ENCODE results near the gene SLC4A4. TPM values are rescaled to one million over a fixed set of nuclear protein-coding genes. Genes with fewer than 3 reads are reported as not detected.

The SLC4A4 gene
- total RNA-seq, 1 experiment from 2014 or later = 0.92 TPM

GRCh38 chr4:71429106-71429505, 90.3 kb downstream of the SLC4A4 start:
- Histone ChIP-seq H2BK15ac (ENCODE audit: low read depth, low read length) (no peak overlapping the region), H4K8ac (replicated peaks; ENCODE audit: insufficient read length, low read depth, low read length) (no peak overlapping the region), H4K20me1 (ENCODE audit: control insufficient read depth, insufficient read depth, insufficient read length) (no peaks in the 10 kb centered on the region), H3K79me2 (ENCODE audit: insufficient read depth, low read length) (no peaks in the 10 kb centered on the region), H4K5ac (ENCODE audit: insufficient read length, low read depth, low read length) (no peak overlapping the region), H3K56ac (ENCODE audit: insufficient read length, low read depth, low read length) (no peak overlapping the region), H3K9me3 (ENCODE audit: control insufficient read depth, low read depth, low read length) (no peaks in the 10 kb centered on the region), H3K27me3 (ENCODE audit: insufficient read depth, low read length) (no peaks in the 10 kb centered on the region), H3K18ac (ENCODE audit: insufficient read length, low read depth, low read length) (no peak overlapping the region), H3K23ac (ENCODE audit: insufficient read length, low read depth, low read length) (no peak overlapping the region), H3K4me1 (ENCODE audit: insufficient read depth, low read length) (no peaks in the 10 kb centered on the region), H3K14ac (ENCODE audit: insufficient read depth, low read length) (no peak overlapping the region), H3K4me2 (ENCODE audit: insufficient read depth, insufficient read length, low read length) (no peak overlapping the region), H3K4ac (ENCODE audit: low read depth, low read length) (no peak overlapping the region), H3K23me2 (ENCODE audit: insufficient read length, low read depth, low read length, poor library complexity, severe bottlenecking) (no peaks in the 10 kb centered on the region), H2BK12ac (ENCODE audit: insufficient read length, low read depth, low read length) (no peak overlapping the region), H3K27ac (ENCODE audit: insufficient read length, low read depth, low read length) (no peak overlapping the region), H3K79me1 (ENCODE audit: insufficient read depth, low read depth, low read length, poor library complexity, severe bottlenecking) (no peaks in the 10 kb centered on the region), H3K9ac (ENCODE audit: extremely low read depth, insufficient read length, low read length) (no peak overlapping the region), H4K91ac (ENCODE audit: insufficient read length, low read depth, low read length) (no peak overlapping the region), H2AK5ac (ENCODE audit: insufficient read length, low read length) (no peak overlapping the region), H2BK120ac (ENCODE audit: low read depth, low read length, poor library complexity, severe bottlenecking) (no peak overlapping the region), H2BK20ac (ENCODE audit: low read depth, low read length, poor library complexity, severe bottlenecking) (no peak overlapping the region), H2BK5ac (ENCODE audit: insufficient read length, low read length) (no peak overlapping the region), H3T11ph (ENCODE audit: low read length) (no peak overlapping the region), H2AFZ (ENCODE audit: low read length) (no peak overlapping the region)
- H3K4me3 Mint-ChIP-seq = no peak overlapping the region
- H3K27me3 Mint-ChIP-seq (ENCODE audit: low read depth) = no peaks in the 10 kb centered on the region
- H3K27ac Mint-ChIP-seq = no peak overlapping the region
- no peak for TF ChIP-seq CTCF (conservative IDR thresholded peaks at IDR 0.05)
- WGBS (ENCODE audit: extremely low coverage, insufficient read length, low lambda C conversion rate) = no CpG with 5 or more reads among the region's 2 CpGs
- no peaks in the 10 kb centered on the region for H3K4me1 Mint-ChIP-seq
- peaks cover 6% of the 10 kb centered on the region in 2 experiments; a peak in 3 of 5 replicates for H3K9me3 Mint-ChIP-seq
- DNase-seq = no peak
- H3K36me3 Mint-ChIP-seq (ENCODE audit: insufficient read depth in 1 of 3, low read depth in 3 of 3) = peaks cover 0 to 2% (median 0%) of the 10 kb centered on the region in 3 experiments; a peak in 1 of 7 replicates

All from H9 (cell line).